T1000 (cell line): ENCODE measurements around the gene BST2.

Experiments used
- DNase-seq: peaks from one replicate; lab custom pipeline; 2025; ENCODE audit warnings: mixed read lengths; lab: John Stamatoyannopoulos, UW

Gene BST2

DNA sequence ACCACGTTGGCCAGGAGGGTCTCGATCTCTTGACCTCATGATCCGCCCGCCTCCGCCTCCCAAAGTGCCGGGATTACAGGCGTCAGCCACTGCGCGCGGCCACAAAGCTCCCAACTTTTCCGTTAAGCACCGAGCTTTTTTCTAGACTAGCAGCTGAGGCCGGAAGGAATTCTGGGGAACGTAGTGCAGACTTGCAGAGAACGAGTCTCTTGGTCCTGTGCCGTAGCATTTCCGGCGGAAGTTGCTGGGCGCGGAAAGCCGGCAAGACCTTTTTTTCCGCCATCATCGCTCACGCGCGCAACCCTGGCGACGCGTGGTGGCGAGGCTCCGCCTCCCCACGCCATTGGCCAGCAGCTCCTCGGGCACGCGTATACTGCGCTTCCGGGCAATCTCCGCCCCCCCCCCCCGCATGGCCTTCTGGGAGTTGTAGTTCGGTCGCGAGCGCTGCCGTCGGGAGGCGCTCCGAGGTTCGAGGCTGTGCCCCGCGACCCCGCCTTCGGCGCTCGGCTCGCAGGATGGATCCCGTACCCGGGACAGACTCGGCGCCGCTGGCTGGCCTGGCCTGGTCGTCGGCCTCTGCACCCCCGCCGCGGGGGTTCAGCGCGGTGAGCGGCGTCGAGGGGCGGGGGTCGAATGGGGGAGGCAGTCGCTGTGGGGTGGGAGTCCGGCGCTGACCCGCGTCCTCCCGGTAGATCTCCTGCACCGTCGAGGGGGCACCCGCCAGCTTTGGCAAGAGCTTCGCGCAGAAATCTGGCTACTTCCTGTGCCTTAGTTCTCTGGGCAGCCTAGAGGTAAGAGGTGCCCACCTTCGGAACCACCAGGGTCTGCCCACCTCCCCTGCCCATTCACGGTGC lies 14.4 kb upstream of the BST2 start, which contains the start of gene MVB12A:
Gene MVB12A, plus strand, starts transcription at position 427 of the 854 bp plus-strand sequence. Its CDS starts 89 bp downstream, at position 516.
- peak; percentile 94 for DNase-seq

GRCh38 chr19:17419154-17419620 lies 13.8 kb upstream of the BST2 start:
- DNase-seq: no peak

- DNase-seq: no peak
These were observed 13.3 kb upstream of the BST2 start for GRCh38 chr19:17418710-17419109.

DNA sequence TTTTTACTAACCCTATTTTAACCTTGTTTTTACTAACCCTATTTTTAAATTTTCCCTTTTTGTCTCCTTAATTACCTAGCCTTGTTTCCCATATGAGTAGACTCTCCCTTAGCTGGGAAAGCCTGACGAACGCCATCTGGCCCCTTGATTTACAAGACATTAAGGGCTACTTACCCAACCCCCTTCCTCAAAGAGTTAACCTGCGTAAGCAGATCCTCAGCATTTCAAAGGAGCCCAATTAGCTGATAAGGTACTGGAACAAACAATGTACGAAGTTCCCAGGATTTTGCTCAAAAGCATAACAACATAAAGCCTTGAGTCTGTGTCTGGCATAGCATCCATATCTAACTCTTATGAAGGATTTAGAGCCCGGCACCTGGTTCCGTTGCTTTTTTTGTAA lies 9.7 kb upstream of the BST2 start:
- no peak for DNase-seq

DNA sequence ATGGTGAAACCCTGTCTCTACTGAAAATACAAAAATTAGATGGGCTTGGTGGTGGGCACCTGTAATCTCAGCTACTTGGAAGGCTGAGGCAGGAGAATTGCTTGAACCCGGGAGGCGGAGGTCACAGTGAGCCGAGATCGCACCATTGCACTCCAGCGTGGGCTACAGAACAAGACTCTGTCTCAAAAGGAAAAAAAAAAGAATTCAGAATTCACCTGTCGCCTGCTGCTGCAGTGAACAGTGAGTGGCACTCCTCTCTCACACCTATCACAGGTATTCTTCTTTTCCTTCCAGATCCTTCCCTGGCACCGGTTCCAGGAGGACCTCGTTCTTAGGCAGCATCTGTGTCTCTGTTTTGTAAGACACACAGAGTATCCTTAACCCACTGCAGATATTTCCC lies 8.7 kb upstream of the BST2 start:
- no peak for DNase-seq

DNA sequence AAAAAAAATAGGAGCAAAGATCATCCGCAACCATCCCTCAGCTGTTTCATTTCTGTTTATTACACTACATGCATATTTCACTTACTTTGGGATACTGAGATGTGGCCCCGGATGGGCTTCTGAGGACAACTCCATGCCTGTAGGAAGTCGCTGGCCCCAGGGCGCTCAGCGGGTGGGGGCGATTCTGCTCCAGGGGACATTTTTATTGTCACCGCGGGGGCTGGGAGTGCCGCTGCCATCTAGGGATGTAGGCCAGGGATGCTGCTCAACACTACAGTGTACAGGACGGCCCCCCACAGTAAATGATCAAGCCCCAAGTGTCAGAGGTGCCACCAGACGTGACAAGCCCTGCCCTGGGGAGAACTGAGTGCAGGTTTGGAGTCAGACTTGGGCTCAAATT lies 6.4 kb upstream of the BST2 start:
- DNase-seq: no peak

DNA sequence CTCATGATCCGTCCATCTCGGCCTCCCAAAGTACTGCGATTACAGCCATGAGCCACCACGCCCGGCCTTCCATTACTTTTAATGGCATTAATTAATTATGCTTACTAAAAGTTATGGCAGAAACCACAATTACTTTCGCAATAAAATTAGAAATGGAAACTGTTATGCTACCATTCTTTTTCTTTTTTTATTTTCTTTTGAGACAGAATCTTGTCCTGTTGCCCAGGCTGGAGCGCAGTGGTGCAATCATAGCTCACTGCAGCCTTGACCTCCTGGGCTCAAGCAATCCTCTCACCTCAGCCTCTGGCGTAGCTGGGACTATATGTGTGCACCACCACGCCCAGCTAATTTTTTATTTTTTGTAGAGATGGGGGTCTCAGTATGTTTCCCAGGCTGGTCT lies 4.6 kb upstream of the BST2 start:
- no peak for DNase-seq

DNA sequence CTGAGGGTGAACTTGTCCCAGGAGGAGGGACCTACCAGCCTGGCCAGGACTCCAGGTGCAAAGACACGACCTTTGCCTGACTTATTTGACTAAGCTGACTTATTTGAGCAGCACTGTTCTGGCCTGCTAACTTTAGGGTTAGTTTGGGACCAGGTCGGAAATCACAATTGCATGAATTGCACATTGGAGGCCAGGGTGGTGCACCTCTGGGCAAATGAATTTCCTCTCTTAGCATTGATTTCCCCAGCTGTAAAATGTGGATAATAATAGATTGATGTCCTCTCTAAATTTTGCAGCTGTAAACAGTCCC lies 1.4 kb upstream of the BST2 start:
- no peak for DNase-seq

GRCh38 chr19:17406046-17406886 lies 836 bp upstream of the BST2 start:
- no peak for DNase-seq

- DNase-seq: no peak
These were observed 695 bp downstream of the BST2 start for GRCh38 chr19:17404621-17405249.

DNA sequence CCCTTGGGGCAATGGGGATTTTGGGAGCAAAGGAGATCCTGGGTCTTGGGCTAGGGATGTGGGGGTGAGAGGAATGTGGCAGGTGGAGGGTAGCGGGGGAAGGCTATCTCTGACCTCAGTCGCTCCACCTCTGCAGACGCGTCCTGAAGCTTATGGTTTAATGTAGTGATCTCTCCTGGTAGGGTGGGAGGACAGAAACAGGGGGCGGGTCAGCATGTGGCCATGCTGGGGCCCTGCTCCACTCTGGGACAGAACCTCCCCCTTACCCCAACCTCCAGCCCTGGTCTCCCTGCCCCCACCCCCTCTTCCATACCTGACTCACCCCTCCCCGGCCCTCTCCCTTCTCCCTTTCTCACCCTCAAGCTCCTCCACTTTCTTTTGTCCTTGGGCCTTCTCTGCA lies 1.4 kb downstream of the BST2 start:
- no peak for DNase-seq

DNA sequence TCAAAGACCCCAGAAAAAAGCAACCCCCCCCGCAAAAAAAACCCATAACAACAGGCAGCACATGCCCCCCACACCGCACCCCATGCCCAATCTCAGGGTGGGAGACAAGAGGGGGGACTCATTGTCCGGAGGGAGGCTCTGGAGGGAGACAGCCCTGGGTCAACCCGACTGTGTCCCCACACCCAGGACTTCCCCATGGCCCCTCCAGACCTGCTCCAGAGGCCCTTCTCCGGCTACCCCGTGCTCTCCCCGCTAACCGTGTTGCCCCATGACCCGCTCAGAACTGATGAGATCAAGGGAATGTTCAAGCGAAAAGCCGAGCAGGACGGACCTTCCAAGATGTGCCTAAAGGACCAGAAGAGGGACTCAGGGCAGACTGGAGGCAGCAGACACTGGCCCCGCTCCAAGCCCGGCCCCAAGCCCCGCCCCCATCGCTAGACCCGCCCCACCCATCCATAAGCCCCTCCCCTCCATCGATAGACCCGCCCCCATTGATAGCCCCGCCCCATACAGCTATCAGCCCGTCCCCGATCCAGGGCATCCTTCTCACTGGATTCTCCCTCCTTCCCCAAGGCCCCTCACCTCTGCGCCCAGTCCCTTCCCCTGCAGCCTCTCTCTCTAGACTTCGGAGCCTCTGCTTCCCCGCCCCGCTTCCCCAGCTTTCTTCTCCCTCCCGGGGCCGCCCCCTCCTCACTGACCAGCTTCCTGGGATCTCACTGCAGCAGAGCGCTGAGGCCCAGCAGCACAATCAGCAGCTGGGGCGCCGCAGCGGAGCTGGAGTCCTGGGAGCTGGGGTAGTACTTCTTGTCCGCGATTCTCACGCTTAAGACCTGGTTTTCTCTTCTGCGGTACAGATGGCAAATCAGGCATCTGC lies 2.2 kb downstream of the BST2 start:
- DNase-seq: no peak

DNA sequence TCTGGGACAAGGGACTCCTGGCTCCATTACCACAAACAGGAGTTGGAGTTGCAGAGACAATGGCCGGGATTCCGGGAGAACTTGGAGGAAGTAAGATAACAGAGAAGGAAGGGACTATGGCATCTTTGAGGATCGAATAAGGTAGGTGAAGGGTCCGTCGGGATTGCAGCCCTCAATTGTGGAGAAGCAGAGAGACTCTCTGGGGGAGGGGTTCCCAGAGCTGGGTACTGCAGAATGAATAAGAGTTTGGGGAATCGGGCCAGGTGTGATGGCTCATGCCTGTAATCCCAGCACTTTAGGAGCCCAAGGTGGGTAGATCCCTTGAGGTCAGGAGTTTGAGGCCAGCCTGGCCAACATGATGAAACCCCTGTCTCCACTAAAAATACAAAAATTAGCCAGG lies 3.8 kb downstream of the BST2 start:
- DNase-seq: no peak

- no peak for DNase-seq
These were observed 6.4 kb downstream of the BST2 start for GRCh38 chr19:17398902-17399527.

DNA sequence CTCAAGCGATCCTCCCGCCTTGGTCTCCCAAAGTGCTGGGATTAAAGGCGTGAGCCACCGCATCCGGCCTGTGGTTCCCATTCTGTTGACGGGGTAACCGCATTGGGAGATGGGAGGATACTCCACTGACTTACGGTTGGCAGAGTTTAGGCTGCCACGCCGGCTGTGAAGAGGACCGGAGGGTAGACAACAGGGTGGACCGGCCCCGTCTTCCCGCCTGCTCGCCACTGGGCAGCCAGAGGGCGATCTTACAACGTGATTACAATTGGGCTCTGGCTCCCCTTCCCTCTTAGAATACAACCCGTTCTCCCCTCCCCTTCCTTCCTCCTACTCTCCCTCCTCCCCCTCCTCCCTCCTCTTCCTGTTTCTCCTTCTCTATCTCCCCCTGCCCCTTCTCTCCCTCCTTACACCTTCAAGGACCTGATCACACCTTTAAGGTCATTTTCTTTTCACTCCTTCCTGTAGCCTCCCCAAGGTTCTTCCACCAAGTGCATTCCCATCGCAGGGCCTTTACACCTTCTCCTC lies 10.5 kb downstream of the BST2 start:
- no peak for DNase-seq

DNA sequence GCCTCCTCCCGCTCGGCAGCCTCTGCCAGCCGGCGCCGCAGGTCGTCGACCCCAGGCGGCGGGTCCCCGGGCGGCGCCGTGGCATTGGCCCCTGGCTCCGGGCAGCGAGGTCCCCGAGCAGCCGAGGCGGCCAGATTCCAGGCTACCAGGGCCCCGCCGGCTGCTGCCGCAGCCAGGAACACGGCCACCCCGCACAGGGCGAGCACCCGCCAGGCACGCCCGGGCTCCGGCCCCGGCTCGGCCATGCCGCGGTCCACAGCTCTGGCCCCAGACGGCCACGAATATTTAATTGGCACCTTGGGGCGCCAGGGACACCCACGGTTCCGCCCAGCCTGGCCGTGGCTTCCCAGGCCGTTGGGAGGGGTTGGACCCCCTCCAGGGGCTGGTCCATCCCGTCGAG lies 11.5 kb downstream of the BST2 start, which contains the start of gene CCDC194:
Gene CCDC194, minus strand, starts transcription at position 283 of the 400 bp plus-strand sequence. Its CDS starts 38 bp downstream, at position 245.
- DNase-seq: no peak

GRCh38 chr19:17393002-17393401 lies 12.4 kb downstream of the BST2 start:
- DNase-seq: no peak

DNA sequence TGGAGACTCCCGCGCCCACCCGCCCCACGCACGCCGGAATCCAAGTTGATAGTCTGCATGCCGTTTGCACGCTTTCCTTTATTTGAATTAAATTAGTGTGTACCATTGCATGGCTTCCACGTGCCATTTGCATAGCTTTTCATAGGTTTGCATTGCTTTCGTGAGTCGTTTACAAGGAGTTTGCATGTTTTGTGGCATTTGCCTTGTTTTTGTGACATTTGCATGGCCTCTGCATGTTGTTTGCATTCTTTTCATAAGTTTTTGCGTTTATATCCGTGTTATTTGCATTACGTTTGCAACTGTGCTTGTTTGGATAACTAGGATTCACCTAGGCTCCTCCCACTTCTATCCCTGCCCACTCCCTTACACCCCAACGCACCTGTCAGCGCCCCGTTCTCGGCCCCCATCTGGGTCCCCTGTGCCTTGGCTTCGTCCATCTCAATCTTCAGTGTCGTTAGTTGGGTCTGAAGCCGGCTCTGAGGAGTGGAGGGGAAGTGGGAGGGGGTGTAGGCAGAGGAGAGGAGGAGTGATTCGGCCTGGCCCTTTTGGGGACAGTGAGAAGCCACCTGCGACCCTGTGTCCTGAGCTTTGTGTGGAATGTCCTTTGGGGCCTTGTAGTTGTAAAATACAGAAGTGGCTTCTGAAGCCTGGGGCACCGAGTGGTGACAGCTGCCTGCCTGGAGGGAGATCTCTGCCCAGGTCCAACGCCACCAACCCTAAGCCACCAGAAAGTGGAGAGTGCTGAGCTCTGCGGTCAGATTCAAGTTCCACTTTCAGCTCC lies 13.9 kb downstream of the BST2 start:
- no peak for DNase-seq

DNA sequence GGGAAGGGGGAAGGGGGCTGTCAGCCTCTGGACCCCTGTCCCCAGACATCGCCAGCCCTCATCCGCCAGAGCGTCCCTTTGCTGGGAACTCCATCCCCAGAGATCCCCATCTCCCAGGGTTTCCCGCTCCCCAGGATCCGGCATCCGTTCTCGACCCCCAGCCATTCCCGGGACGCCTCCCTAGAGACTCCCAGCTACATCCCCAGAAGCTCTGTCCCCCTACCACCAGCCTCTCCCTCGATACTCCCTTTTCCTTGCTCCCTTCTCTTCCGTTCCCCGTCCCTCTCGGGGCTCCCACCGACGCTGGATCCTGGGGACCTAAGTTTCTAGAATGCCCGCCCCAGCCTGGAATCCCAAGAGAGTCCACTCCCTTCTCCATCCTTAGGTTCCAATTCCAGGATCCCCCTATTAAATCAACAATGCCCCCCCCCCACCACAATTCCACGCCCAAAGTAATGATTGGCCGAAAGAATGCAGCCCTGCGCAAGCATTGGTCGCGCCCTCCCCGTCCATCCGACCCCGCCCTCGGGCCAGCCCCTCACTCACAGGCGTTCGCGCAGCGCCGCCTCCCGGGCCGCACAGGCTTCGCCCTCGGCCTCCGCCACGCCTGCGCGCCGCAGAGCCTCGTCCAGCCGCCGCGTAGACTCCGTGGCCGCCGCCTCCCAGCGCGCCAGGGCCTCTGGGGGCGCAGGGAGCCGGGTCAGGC lies 14.6 kb downstream of the BST2 start:
- peak; percentile 71 for DNase-seq
